HT1080 (cell line): ENCODE measurements around the gene SLC25A51. TPM values are rescaled to one million over a fixed set of nuclear protein-coding genes. Genes with fewer than 3 reads are reported as not detected.

ENCODE experiments used
- DNase-seq: peaks from one replicate; pipeline ENCODE4 v3.0.0-alpha.2; 2015; ENCODE audit warnings: low read depth
- total RNA-seq: library from RNA; depleted of rRNA; stranded (reverse); fragments of >200 nt; shearing (Covaris generic); gene quantifications from 2 replicates; pipeline ENCODE4 v1.2.3, GENCODE V29; 2014

The SLC25A51 gene
- total RNA-seq, 1 experiment from 2014 or later, result 39.8 TPM

DNA sequence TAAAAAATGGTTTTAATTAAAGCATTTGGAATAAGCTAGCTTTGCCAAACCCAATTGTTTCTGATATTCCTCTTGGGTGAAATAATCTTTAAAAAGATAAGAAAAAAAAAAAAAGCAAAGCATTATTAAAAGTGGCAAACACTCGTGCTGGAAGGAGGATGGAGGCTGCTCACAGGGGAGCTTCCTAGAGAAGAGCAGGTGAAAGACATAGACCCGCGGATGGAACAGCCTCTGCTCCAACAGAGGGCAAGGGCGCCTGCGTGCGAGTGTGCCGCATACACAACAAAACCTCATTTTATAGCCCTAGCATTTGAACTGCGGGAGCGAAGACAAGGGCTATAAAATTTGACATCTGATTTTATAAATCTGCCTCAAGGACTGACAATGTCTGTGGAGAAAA lies 33.4 kb upstream of the SLC25A51 start:
- DNase-seq, result no peak

DNA sequence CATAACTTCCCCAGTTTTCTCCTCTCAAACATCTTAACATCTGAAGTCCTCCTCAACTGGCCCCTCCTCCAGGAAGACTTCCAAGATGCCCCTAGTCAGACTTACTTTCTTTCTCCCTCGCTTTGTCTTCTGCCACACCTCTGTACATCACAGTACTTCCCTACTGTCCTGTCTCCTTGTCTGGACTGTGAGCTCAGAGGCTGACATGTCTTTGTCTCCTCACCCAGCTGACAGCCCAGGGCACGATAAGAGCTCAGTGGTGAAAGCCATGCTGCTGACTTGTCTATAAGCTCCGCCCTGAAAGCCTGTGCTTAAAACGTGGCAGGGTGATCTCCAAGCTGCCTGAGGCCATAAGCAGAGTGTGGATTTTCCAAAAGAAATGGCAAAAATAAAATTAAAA lies 33.0 kb upstream of the SLC25A51 start:
- DNase-seq, result no peak

GRCh38 chr9:37936376-37936775 lies 32.4 kb upstream of the SLC25A51 start:
- DNase-seq, result no peak

GRCh38 chr9:37935096-37935495 lies 31.2 kb upstream of the SLC25A51 start:
- no peak for DNase-seq

DNA sequence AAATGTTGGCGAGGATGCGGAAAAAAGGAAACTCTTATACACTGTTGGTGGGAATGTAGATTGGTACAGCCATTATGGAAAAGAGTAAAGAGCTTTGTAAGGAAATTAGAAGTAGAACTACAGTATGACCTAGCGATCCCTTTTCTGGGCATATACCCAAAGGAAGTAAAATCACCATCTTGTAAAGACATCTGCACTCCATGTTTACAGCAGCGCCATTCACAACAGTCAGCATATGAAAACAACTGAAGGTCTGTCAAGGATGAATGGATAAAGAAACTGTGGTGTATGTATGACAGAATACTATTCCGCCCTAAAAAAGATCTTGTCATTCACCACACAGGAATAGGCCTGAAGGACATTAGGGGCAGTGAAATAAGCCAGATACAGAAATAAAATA lies 27.7 kb upstream of the SLC25A51 start:
- no peak for DNase-seq

DNA sequence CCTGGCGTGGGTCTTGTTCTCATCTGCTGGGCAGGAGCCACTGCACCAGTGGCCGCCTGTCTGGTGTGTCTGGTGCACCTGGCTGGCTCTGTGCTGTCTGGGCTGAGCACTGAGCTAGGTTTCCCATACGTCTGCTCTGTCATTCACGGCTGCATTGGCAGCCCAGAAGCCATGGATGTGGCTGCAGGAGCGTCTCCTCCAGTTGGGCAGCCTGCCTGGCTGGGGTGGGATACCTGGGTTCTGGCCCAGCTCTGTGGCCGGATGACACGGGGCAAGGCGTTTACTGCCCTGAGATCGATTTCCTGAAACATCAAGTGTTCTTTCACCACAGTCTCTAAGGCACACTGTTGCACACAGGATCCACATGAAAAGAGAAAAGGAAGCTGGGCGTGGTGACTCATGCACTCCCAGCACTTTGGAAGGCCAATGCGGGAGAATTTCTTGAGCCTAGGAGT lies 25.5 kb upstream of the SLC25A51 start:
- DNase-seq, result peak; percentile 93

- DNase-seq, result no peak
These were observed 24.9 kb upstream of the SLC25A51 start for GRCh38 chr9:37928552-37929430.

DNA sequence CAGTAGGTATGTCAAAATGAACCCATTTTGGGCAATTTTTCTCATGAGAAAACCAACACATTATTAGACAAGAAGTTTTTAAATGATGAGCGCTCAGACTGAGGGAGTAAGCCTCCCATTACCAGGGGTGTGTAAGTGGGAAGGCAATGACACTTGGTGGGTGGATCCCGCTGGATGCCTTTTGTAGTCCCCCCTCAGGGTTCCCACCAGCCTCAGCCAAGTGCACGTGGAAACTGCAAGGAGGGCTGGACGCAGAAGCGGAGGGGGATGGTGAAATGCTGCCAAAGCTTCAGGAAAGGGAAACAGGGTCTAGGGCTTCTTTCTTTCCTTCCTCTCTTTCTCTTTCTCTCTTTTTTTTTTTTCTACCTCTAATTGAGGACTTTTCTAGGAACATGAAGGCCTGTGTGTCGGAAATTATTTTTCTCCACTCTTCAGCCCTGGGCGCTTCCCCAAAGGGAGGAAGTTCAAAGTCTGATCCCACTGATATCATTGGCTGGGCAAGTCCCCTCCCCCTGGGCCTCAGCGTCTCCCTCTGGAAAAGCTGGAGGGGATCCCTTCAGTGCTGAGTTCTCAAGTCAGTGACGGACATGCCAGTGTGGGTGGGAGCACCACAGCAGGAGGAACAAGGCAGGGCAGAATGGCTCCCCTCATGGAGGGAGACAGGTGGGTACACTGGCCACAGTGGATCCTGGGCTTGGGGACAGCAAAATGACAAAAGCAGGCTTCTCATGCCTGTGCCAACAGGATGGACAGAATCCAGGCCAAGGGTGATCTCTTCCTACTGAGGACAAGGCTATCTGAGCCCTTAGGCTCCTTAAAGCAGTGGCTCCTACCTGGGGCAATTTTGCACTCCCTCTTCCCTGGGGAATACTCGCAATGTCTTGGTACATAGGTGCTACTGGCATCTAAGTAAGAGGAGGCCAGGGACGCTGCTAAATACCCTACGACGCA lies 23.9 kb upstream of the SLC25A51 start:
- DNase-seq, result no peak

DNA sequence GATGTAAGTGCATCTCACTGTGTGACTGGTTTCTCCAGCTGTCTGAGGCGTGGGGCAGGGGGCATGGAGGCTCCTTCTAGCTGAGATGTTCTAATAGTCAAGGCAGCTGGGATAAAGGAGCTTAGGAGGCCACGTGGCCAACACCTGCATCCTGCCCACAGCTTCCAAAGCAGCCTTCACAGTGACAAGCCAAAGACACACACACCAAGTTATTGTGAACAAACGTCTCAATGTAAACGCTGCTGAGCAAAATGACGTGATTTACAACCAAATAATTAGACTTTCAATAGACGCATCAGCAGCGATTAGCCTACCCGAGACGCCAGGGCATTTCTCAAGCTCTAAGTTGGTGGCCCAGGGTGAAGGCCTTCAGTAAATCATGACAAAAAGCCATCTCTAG lies 23.2 kb upstream of the SLC25A51 start:
- no peak for DNase-seq

- DNase-seq, result no peak
These were observed 22.8 kb upstream of the SLC25A51 start for GRCh38 chr9:37926737-37927118.

GRCh38 chr9:37925786-37926736 lies 22.1 kb upstream of the SLC25A51 start:
- peak; percentile 64 for DNase-seq

GRCh38 chr9:37925006-37925405 lies 21.1 kb upstream of the SLC25A51 start:
- no peak for DNase-seq

DNA sequence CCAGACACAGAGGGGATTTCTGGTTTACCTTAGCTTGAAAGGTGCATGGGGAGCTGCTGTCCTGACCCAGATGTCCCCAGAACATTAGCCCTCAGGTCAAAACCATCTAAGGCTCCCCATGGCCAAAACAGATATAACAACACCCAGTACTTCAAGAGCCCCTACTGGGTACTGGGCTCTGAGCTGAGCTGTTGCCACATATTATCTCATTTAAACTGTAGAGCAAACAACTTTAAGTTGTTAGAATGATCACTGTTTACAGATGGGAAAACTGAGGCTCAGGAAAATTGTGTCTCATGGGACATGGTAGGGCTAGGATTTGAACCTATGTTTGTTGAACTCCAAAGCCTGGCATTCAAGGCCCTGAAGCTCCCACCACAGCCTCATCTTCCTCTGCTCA lies 20.6 kb upstream of the SLC25A51 start:
- no peak for DNase-seq

- DNase-seq, result no peak
These were observed 20.0 kb upstream of the SLC25A51 start for GRCh38 chr9:37923796-37924427.

GRCh38 chr9:37923118-37923795 lies 19.3 kb upstream of the SLC25A51 start:
- no peak for DNase-seq

- DNase-seq, result no peak
These were observed 18.6 kb upstream of the SLC25A51 start for GRCh38 chr9:37922363-37923117.

DNA sequence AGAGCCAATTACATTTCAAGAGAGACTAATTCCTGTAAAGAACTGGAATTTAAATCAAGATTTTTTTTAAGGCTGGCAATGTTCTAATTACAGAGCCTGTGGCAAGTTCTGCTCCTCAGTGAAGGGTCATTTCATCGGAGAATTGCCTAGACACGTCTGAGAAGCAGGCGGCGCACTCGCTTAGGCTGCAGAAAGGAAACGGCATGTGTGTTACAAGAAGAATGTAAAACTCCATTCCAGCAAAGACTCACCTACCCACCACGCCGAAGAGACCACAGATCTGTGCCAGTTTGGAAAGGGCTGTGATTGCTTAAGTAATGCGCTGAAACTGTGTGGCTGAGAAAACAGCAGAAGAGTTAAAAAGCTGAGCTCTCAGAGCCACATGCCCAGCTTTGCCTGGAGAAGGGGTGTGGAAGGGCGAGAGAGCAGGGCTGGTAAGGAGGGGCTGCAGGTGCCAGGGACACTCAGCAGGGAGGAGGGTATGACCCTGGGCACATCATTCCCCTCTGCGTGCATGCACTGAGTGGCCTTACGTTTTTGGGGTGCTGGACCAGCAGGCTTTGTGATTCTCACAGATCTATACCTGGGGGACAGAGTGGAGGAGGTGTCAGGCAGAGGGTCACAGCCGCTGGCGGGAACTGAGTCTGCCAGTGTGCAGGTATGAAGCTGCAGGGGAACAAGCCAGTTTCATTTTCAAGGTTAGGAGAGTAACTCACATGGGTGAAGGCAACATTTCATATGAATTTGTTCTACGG lies 17.8 kb upstream of the SLC25A51 start:
- DNase-seq, result no peak

- no peak for DNase-seq
These were observed 17.2 kb upstream of the SLC25A51 start for GRCh38 chr9:37921168-37921510.
